ENCODE results near the gene VGF. TPM values are rescaled to one million over a fixed set of nuclear protein-coding genes. Genes with fewer than 3 reads are reported as not detected.
"Not testable (repeated sequence)": the region's sequence is repeated elsewhere in the genome, so short reads cannot be mapped to it uniquely, and the experiment has no call there.

Gene VGF
- total RNA-seq, 1 donor from 2014 or later: 0.77 TPM

DNA sequence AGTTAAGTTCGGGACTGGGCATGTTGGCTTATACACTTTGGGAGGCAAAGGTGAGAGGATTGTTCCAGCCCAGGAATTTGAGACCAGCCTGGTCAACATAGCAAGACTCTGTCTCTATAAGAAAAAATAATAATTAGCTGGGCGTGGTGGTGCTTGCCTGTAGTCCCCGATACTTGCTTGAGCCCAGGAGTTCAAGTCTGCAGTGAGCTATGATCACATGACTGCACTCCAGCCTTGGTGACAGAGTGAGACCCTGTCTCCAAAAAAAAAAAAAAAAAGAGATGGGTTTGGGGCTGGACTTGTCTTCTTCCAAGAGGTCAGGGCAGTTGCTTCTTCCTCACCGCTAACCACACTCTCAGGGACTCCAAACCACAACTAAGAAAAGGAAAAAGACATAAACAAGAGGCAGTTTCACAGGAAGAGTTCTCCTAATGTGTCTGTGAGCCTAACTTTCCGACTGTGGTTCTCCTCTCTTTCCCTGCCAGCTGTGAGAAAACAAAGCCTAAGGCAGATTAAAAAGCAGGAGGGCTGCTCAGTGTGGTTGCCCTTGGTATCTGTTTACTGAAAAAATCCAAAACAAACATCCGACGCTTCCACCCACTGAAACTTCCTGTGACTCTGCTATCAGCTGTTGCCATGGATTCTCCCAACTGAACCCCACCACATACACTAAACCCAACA, 40.9 kb downstream of the VGF start:
- Mint-ChIP-seq H3K27ac (ENCODE audit: unreplicated experiment) (peak overlapping the region; percentile 99), H3K4me1 (ENCODE audit: unreplicated experiment) (peaks cover 31% of the 10 kb centered on the region), H3K27me3 (ENCODE audit: unreplicated experiment) (peaks cover 13% of the 10 kb centered on the region), H3K9me3 (ENCODE audit: unreplicated experiment) (no peaks in the 10 kb centered on the region), H3K4me3 (ENCODE audit: unreplicated experiment) (peak overlapping the region; percentile 78), H3K36me3 (ENCODE audit: low read depth, unreplicated experiment) (no peaks in the 10 kb centered on the region)
- DNase-seq (ENCODE audit: low spot score): peak; percentile 34
- TF ChIP-seq, protein P1, sequence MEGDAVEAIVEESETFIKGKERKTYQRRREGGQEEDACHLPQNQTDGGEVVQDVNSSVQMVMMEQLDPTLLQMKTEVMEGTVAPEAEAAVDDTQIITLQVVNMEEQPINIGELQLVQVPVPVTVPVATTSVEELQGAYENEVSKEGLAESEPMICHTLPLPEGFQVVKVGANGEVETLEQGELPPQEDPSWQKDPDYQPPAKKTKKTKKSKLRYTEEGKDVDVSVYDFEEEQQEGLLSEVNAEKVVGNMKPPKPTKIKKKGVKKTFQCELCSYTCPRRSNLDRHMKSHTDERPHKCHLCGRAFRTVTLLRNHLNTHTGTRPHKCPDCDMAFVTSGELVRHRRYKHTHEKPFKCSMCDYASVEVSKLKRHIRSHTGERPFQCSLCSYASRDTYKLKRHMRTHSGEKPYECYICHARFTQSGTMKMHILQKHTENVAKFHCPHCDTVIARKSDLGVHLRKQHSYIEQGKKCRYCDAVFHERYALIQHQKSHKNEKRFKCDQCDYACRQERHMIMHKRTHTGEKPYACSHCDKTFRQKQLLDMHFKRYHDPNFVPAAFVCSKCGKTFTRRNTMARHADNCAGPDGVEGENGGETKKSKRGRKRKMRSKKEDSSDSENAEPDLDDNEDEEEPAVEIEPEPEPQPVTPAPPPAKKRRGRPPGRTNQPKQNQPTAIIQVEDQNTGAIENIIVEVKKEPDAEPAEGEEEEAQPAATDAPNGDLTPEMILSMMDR (IDR thresholded peaks at IDR 0.05; ENCODE audit: unreplicated experiment): no peak

DNA sequence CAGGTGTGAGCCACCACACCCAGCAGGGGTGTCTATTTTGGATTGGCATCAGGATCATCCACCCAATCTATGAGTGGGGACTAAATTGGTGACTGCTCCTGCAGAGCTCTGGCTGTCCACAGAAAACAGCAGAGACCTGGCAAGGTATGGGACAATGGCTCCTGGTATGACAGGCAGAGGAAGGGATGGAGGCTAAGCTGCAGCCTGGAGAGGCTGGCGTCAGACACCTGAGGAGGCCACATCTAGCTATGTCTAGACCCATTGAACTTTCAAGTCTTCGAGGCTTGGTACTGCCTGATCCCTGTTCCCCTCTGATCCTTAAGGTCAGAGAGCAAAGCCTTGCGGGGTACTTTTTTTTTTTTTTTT, 41.7 kb downstream of the VGF start:
- DNase-seq (ENCODE audit: low spot score): no peak
- no peak overlapping the region for H3K4me3 Mint-ChIP-seq (ENCODE audit: unreplicated experiment)
- TF ChIP-seq, protein P1 (IDR thresholded peaks at IDR 0.05; ENCODE audit: unreplicated experiment): no peak
- no peaks in the 10 kb centered on the region for H3K36me3 Mint-ChIP-seq (ENCODE audit: low read depth, unreplicated experiment)
- H3K9me3 Mint-ChIP-seq (ENCODE audit: unreplicated experiment): no peaks in the 10 kb centered on the region
- H3K27ac Mint-ChIP-seq (ENCODE audit: unreplicated experiment): peak overlapping the region; percentile 24
- H3K4me1 Mint-ChIP-seq (ENCODE audit: unreplicated experiment): peaks cover 31% of the 10 kb centered on the region
- H3K27me3 Mint-ChIP-seq (ENCODE audit: unreplicated experiment): peaks cover 13% of the 10 kb centered on the region

DNA sequence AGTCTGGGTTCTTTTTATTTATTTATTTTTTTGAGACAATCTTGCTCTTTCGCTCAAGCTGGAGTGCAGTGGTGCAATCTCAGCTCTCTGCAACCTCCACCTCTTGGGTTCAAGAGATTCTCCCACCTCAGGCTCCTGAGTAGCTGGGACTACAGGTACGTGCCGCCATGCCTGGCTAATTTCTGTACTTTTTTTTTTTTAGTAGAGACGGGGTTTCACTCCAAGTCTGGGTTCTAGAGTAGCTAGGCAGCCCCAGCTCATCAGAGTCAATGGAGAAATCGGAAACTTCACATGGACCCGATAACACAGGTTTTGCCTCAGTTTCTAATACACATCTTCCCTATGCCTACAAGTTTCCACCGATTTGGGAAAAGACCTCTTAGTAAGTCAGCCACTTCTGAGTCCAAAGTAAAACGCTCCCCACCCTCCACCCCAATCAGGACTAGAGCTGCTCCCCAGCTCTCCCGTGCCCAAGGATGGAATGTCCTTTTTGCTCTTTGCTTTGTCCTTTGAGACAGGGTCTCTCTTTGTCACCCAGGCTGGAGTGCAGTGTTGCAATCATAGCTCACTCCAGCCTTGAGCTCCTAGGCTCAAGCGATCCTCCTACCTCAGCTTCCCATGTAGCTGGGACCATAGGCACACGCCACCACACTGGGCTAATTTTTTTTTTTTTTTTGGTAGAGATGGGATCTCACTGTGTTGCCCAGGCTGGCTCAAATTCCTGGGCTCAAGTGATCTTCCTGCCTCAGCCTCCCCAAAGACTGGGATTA, 42.3 kb downstream of the VGF start:
- peaks cover 31% of the 10 kb centered on the region for H3K4me1 Mint-ChIP-seq (ENCODE audit: unreplicated experiment)
- H3K4me3 Mint-ChIP-seq (ENCODE audit: unreplicated experiment): peak overlapping the region; percentile 18
- DNase-seq (ENCODE audit: low spot score): no peak
- H3K9me3 Mint-ChIP-seq (ENCODE audit: unreplicated experiment): no peaks in the 10 kb centered on the region
- H3K27ac Mint-ChIP-seq (ENCODE audit: unreplicated experiment): peak overlapping the region; percentile 75
- H3K27me3 Mint-ChIP-seq (ENCODE audit: unreplicated experiment): peaks cover 13% of the 10 kb centered on the region
- no peaks in the 10 kb centered on the region for H3K36me3 Mint-ChIP-seq (ENCODE audit: low read depth, unreplicated experiment)
- TF ChIP-seq, protein P1 (IDR thresholded peaks at IDR 0.05; ENCODE audit: unreplicated experiment): no peak

DNA sequence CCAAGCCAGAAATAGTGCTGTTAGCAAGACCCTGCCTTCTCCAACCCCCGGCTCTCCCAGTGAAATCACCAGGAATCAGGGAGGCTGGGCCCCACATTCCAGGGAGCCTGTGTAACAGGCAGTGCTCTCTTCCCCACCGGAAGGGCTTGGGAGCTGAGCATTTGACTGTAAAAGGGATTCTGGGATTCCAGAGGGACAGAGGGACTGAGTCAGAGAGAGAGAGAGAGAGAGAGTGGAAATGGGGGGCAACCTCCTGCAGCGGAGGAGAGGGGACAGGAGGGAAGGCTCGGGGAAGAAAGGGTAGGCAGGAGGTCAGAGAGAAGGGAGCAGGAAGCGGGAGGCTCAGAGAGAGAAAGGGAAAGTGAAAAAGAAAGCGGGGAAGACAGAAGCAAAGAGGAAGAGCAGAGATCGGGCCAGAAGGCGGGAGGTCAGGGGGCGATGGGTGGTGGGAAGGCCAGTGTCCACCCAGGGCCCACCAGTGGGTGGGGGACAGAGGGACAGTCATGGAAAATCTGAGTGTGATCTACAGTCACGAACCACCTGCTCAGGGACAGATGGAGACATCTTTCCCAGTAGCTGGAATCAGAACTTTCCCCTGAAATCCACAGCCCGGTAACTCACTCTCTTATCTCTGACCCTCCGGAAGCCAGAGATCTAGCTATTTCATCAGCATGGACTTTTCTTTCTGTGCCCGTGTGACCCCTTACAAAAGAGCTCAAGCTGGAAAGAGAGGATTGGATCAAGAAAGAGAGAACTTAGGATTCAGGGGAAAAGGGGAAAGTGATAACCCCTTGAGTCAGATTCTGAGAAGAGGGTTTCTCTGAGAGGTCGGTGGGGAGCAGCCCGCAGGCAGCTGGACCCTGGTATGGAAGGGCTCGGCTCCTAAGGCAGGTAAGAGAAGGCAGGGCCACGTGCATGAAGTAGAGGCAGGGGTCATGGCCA, 43.1 kb downstream of the VGF start:
- Mint-ChIP-seq H3K27ac (ENCODE audit: unreplicated experiment) (peak overlapping the region; percentile 83), H3K4me3 (ENCODE audit: unreplicated experiment) (peak overlapping the region; percentile 51), H3K27me3 (ENCODE audit: unreplicated experiment) (peaks cover 12% of the 10 kb centered on the region), H3K4me1 (ENCODE audit: unreplicated experiment) (peaks cover 30% of the 10 kb centered on the region), H3K9me3 (ENCODE audit: unreplicated experiment) (no peaks in the 10 kb centered on the region), H3K36me3 (ENCODE audit: low read depth, unreplicated experiment) (no peaks in the 10 kb centered on the region)
- DNase-seq (ENCODE audit: low spot score): peak; percentile 41
- TF ChIP-seq, protein P1 (IDR thresholded peaks at IDR 0.05; ENCODE audit: unreplicated experiment): no peak

DNA sequence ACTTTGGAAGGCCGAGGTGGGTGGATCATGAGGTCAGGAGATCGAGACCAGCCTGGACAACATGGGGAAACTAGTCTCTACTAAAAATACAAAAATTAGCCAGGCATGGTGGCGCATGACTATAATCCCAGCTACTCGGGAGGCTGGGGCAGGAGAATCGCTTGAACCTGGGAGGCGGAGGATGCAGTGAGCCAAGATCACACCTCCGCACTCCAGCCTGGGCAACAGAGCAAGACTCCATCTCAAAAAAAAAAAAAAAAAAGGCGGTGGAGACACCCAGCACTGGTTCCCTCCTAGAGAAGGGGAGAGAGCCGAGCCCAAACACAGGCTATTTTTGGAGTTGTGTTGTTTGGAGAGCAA, 43.8 kb downstream of the VGF start:
- peaks cover 12% of the 10 kb centered on the region for H3K27me3 Mint-ChIP-seq (ENCODE audit: unreplicated experiment)
- H3K9me3 Mint-ChIP-seq (ENCODE audit: unreplicated experiment); H3K4me3 Mint-ChIP-seq (ENCODE audit: unreplicated experiment); DNase-seq (ENCODE audit: low spot score); H3K36me3 Mint-ChIP-seq (ENCODE audit: low read depth, unreplicated experiment): not testable (repeated sequence)
- H3K27ac Mint-ChIP-seq (ENCODE audit: unreplicated experiment): peak overlapping the region; percentile 83
- H3K4me1 Mint-ChIP-seq (ENCODE audit: unreplicated experiment): peaks cover 23% of the 10 kb centered on the region
